SK-N-SH (cell line): ENCODE data around the gene PCBP3. TPM values are rescaled to one million over a fixed set of nuclear protein-coding genes. Genes with fewer than 3 reads are reported as not detected.

Source experiments
- CTCF ChIA-PET: fragments of 300-600, 350-600 bp; formaldehyde crosslinking; extraction: SDS; loops from one replicate; lab custom pipeline; 2021; lab: Yijun Ruan, JAX
- POLR2A ChIA-PET: fragments of 350-600 bp; sonication (Branson Sonifier 250); formaldehyde crosslinking; extraction: SDS; loops from one replicate; lab custom pipeline; 2020; ENCODE audit warnings: antibody characterized with exemption, inconsistent platforms; lab: Yijun Ruan, JAX
- DNase-seq: peaks from one replicate; pipeline ENCODE4 v3.0.0; 2012
- H2AFZ ChIP-seq: fragments of 200-600 bp; sonication (generic); 2 replicates; pipeline ENCODE4 v1.8.1; 2016; ENCODE audit warnings: antibody characterized with exemption, mild to moderate bottlenecking, low read depth
- H3F3A ChIP-seq: fragments of 200-600 bp; sonication (generic); replicated peaks from 2 replicates; pipeline ENCODE3; 2016; ENCODE audit warnings: antibody characterized with exemption, mild to moderate bottlenecking; ENCODE audit not compliant: insufficient read depth
- H3K27ac ChIP-seq, 2 experiments: fragments of 200-500 bp in 1 of 2; fragments of 200-600 bp in 1 of 2; sonication (Bioruptor generic) in 1 of 2; sonication (generic), shearing (Covaris generic) in 1 of 2; 2 replicates each; pipeline versions ENCODE4 v1.5.1 to v1.6.1; 2014 to 2016; ENCODE audit warnings: low read depth in 2 of 2, inconsistent platforms in 1 of 2, low read length in 1 of 2, mild to moderate bottlenecking in 1 of 2, mixed read lengths in 1 of 2
- H3K27me3 ChIP-seq: fragments of 200-600 bp; sonication (generic), shearing (Covaris generic); 2 replicates; pipeline ENCODE4 v1.6.1; 2016; ENCODE audit warnings: mixed run types; ENCODE audit not compliant: insufficient read depth
- H3K36me3 ChIP-seq, 2 experiments: fragments of 200-500 bp in 1 of 2; fragments of 200-600 bp in 1 of 2; sonication (Bioruptor generic) in 1 of 2; sonication (generic) in 1 of 2; replicated peaks in 1 of 2; 2 replicates each; pipeline versions ENCODE3 to v1.5.1; 2014 to 2016; ENCODE audit warnings: low read length in 1 of 2, mild to moderate bottlenecking in 1 of 2; ENCODE audit not compliant: insufficient read depth in 2 of 2, control insufficient read depth in 1 of 2
- H3K4me1 ChIP-seq, 2 experiments: fragments of 200-500 bp in 1 of 2; fragments of 200-600 bp in 1 of 2; sonication (Bioruptor generic) in 1 of 2; sonication (generic), shearing (Covaris generic) in 1 of 2; 2 replicates each; pipeline versions ENCODE4 v1.5.1 to v1.6.1; 2014 to 2016; ENCODE audit warnings: low read depth in 1 of 2, low read length in 1 of 2, mixed run types in 1 of 2; ENCODE audit not compliant: insufficient read depth in 2 of 2, control insufficient read depth in 1 of 2
- H3K4me2 ChIP-seq: fragments of 200-600 bp; sonication (generic), shearing (Covaris generic); 2 replicates; pipeline ENCODE4 v1.6.1; 2017; ENCODE audit warnings: mixed run types
- H3K4me3 ChIP-seq, 2 experiments: fragments of 200-500 bp in 1 of 2; fragments of 200-600 bp in 1 of 2; sonication (Bioruptor generic) in 1 of 2; sonication (generic), shearing (Covaris generic) in 1 of 2; 2 replicates each; pipeline versions ENCODE4 v1.5.1 to v1.8.1; 2014 to 2016; ENCODE audit warnings: low read depth in 2 of 2, inconsistent platforms in 1 of 2, low read length in 1 of 2, mild to moderate bottlenecking in 1 of 2, mixed read lengths in 1 of 2, moderate library complexity in 1 of 2
- H3K79me2 ChIP-seq: fragments of 200-600 bp; sonication (generic); 2 replicates; pipeline ENCODE4 v1.8.1; 2017; ENCODE audit warnings: mild to moderate bottlenecking; ENCODE audit not compliant: insufficient read depth
- H3K9ac ChIP-seq: fragments of 200-600 bp; sonication (generic); 2 replicates; pipeline ENCODE4 v1.6.1; 2017; ENCODE audit warnings: mixed run types
- H3K9me2 ChIP-seq: fragments of 200-600 bp; sonication (generic); 2 replicates; pipeline ENCODE4 v1.6.1; 2017; ENCODE audit warnings: mixed run types
- H3K9me3 ChIP-seq: fragments of 200-600 bp; sonication (generic); 2 replicates; pipeline ENCODE4 v1.6.1; 2017; ENCODE audit warnings: mixed run types, mild to moderate bottlenecking, moderate library complexity
- H4K20me1 ChIP-seq: fragments of 200-600 bp; sonication (generic); 2 replicates; pipeline ENCODE4 v1.6.1; 2017; ENCODE audit warnings: mild to moderate bottlenecking, mixed run types; ENCODE audit not compliant: insufficient read depth
- CHD2 ChIP-seq: fragments of 150-350 bp; IDR thresholded peaks from 2 replicates; pipeline ENCODE4 v1.6.1; 2018; ENCODE audit warnings: low read length; ENCODE audit not compliant: partially characterized antibody
- ELF1 ChIP-seq: IDR thresholded peaks from 2 replicates; pipeline ENCODE4 v1.4.0; 2012
- EZH2phosphoT487 ChIP-seq: fragments of 200-600 bp; sonication (generic); IDR thresholded peaks from 2 replicates; pipeline ENCODE4 v1.6.1; 2017; ENCODE audit warnings: low read depth, mixed run types, mild to moderate bottlenecking, antibody characterized with exemption, moderate library complexity, borderline replicate concordance
- FOSL2 ChIP-seq: IDR thresholded peaks from 2 replicates; pipeline ENCODE4 v1.4.0; 2012; ENCODE audit warnings: low read depth, mild to moderate bottlenecking, moderate library complexity, borderline replicate concordance
- MAX ChIP-seq: IDR thresholded peaks from 2 replicates; pipeline ENCODE4 v1.4.0; 2012; ENCODE audit warnings: low read depth
- MEF2A ChIP-seq: IDR thresholded peaks from 2 replicates; pipeline ENCODE4 v1.4.0; 2012; ENCODE audit warnings: low read depth, borderline replicate concordance
- NFIC ChIP-seq: IDR thresholded peaks from 2 replicates; pipeline ENCODE4 v1.4.0; 2012; ENCODE audit warnings: borderline replicate concordance
- NRF1 ChIP-seq: IDR thresholded peaks from 2 replicates; pipeline ENCODE4 v1.6.1; 2012; ENCODE audit warnings: low read depth, mild to moderate bottlenecking, low read length
- RCOR1 ChIP-seq: fragments of 150-350 bp; IDR thresholded peaks from 2 replicates; pipeline ENCODE4 v1.6.1; 2017; ENCODE audit warnings: antibody characterized with exemption, low read length
- RFX5 ChIP-seq: IDR thresholded peaks from 2 replicates; pipeline ENCODE4 v1.6.1; 2012; ENCODE audit warnings: mild to moderate bottlenecking, improper control_type of control experiment, low read length
- SIN3A ChIP-seq: IDR thresholded peaks from 2 replicates; pipeline ENCODE4 v1.6.1; 2012; ENCODE audit warnings: low read depth, mild to moderate bottlenecking, low read length, moderate library complexity, borderline replicate concordance
- SMC3 ChIP-seq: IDR thresholded peaks from 2 replicates; pipeline ENCODE4 v1.6.1; 2012; ENCODE audit warnings: low read depth, low read length, improper control_type of control experiment
- TEAD4 ChIP-seq: IDR thresholded peaks from 2 replicates; pipeline ENCODE4 v1.4.0; 2012; ENCODE audit warnings: mild to moderate bottlenecking, borderline replicate concordance; ENCODE audit not compliant: insufficient read depth
- YY1 ChIP-seq: IDR thresholded peaks from 2 replicates; pipeline ENCODE4 v1.4.0; 2012; ENCODE audit warnings: low read depth, mild to moderate bottlenecking
- ZBTB33 ChIP-seq: IDR thresholded peaks from 2 replicates; pipeline ENCODE4 v1.4.0; 2012; ENCODE audit warnings: low read depth, borderline replicate concordance
- WGBS: methylation state at CpG from one replicate; pipeline ENCODE4 v1.1.6; 2017; ENCODE audit warnings: low lambda C conversion rate; 5-methylcytosine and 5-hydroxymethylcytosine counted together
- polyA plus RNA-seq, 3 experiments: library from polyadenylated mRNA; depleted of rRNA; stranded (reverse); fragments of >200 nt; gene quantifications; 2 replicates each; pipeline ENCODE4 v1.2.3, GENCODE V29; 2012
- TF ChIP-seq, protein P1 (sequence below): fragments of 150-350 bp; IDR thresholded peaks from 2 replicates; pipeline ENCODE4 v1.6.1; 2016; ENCODE audit warnings: mild to moderate bottlenecking, low read depth, low read length
- TF ChIP-seq, protein P2 (sequence below): IDR thresholded peaks from 2 replicates; pipeline ENCODE4; 2012

Gene PCBP3
- polyA plus RNA-seq, 1 of the 3 experiments (the other 2 are of a cell fraction) = 9.5 TPM

DNA sequence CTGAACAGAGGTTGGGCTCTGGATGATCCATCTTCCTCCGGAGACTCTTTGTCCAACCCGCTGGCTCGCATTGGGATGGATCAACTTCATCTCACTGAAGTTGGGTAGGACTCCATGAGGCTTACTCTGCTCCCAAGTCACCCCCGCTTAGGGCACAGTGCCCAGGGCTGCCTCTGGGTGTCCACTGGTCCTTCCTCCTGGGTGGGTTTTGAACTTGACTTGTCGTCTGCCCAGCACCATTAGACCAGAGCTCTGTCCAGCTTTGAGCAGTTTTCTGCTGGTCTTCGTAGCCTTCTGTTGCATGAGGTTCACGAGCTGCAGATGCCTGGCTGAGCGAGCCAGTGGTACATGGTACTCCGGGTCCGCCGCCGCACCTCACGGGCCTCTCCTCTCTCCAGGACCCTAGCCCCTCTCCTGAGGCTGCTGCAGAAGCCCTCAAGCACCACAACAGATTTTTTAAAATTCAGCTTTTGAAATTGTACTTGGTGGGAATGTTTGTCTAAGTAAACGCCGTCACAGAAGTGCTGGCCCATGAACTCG, 304.3 kb downstream of the PCBP3 start:
- Histone ChIP-seq H3K9me2 (no peaks in the 10 kb centered on the region), H4K20me1 (no peaks in the 10 kb centered on the region), H3K9me3 (no peaks in the 10 kb centered on the region), H3K4me2 (no peak overlapping the region), H3F3A (no peaks in the 10 kb centered on the region), H3K27me3 (no peaks in the 10 kb centered on the region), H3K9ac (no peak overlapping the region), H3K27ac (no peak overlapping the region), H3K4me3 (no peak overlapping the region), H3K79me2 (no peaks in the 10 kb centered on the region), H3K36me3 (no peaks in the 10 kb centered on the region), H3K4me1 (peaks cover 0 to 9% of the 10 kb centered on the region in 2 experiments; a peak in 1 of 4 replicates), H2AFZ (no peak overlapping the region)
- ChIA-PET CTCF (interaction anchor here (1.1 kb wide), 1 partner anchor 196 kb away, joined by 3 read pairs; no protein-coding TSS in a partner anchor), POLR2A (no interaction called here)
- WGBS = 87% methylated on average over 7 of the region's 16 CpGs
- TF ChIP-seq, protein P1, sequence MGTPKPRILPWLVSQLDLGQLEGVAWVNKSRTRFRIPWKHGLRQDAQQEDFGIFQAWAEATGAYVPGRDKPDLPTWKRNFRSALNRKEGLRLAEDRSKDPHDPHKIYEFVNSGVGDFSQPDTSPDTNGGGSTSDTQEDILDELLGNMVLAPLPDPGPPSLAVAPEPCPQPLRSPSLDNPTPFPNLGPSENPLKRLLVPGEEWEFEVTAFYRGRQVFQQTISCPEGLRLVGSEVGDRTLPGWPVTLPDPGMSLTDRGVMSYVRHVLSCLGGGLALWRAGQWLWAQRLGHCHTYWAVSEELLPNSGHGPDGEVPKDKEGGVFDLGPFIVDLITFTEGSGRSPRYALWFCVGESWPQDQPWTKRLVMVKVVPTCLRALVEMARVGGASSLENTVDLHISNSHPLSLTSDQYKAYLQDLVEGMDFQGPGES = no peak
- TF ChIP-seq RFX5 (no peak), ELF1 (no peak), MEF2A (no peak), MAX (no peak), FOSL2 (no peak), RCOR1 (no peak), CHD2 (no peak), NRF1 (no peak), TEAD4 (no peak), EZH2phosphoT487 (no peak), ZBTB33 (no peak), SMC3 (no peak), NFIC (no peak), SIN3A (no peak), YY1 (no peak)
- TF ChIP-seq, protein P2, sequence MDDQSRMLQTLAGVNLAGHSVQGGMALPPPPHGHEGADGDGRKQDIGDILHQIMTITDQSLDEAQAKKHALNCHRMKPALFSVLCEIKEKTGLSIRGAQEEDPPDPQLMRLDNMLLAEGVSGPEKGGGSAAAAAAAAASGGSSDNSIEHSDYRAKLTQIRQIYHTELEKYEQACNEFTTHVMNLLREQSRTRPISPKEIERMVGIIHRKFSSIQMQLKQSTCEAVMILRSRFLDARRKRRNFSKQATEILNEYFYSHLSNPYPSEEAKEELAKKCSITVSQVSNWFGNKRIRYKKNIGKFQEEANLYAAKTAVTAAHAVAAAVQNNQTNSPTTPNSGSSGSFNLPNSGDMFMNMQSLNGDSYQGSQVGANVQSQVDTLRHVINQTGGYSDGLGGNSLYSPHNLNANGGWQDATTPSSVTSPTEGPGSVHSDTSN = no peak
- DNase-seq = no peak
